Stimulated activated naive CD8-positive, alpha-beta T cell treated with anti-CD3 and anti-CD28 coated beads, Interleukin-15, Interleukin-2, amounts not matched to agents 100 ng/mL and 50 ng/mL, for 24 hours (primary cell): ENCODE data around the gene CCDC88B.

Experiments
- H3K27ac Mint-ChIP-seq: one replicate; pipeline ENCODE4 v1.8.0; 2021; ENCODE audit warnings: mild to moderate bottlenecking, mixed read lengths
- H3K27me3 Mint-ChIP-seq: one replicate; pipeline ENCODE4 v1.8.0; 2021; ENCODE audit warnings: mixed read lengths
- H3K36me3 Mint-ChIP-seq: one replicate; pipeline ENCODE4 v1.8.0; 2021; ENCODE audit warnings: low read depth, mixed read lengths
- H3K4me1 Mint-ChIP-seq: one replicate; pipeline ENCODE4 v1.8.0; 2021; ENCODE audit warnings: low read depth, mixed read lengths
- H3K4me3 Mint-ChIP-seq: one replicate; pipeline ENCODE4 v1.8.0; 2021; ENCODE audit warnings: mild to moderate bottlenecking, mixed read lengths
- H3K9me3 Mint-ChIP-seq: one replicate; pipeline ENCODE4 v1.8.0; 2021; ENCODE audit warnings: mixed read lengths

The CCDC88B gene

GRCh38 chr11:64355078-64355940 lies 15.3 kb downstream of the CCDC88B start:
- Mint-ChIP-seq H3K9me3 (no peaks in the 10 kb centered on the region), H3K27me3 (no peaks in the 10 kb centered on the region), H3K4me3 (no peak overlapping the region), H3K36me3 (peaks cover 5% of the 10 kb centered on the region), H3K4me1 (peaks cover 32% of the 10 kb centered on the region), H3K27ac (no peak overlapping the region)

- Mint-ChIP-seq H3K9me3 (no peaks in the 10 kb centered on the region), H3K4me3 (no peak overlapping the region), H3K27me3 (no peaks in the 10 kb centered on the region), H3K4me1 (peaks cover 36% of the 10 kb centered on the region), H3K27ac (peak overlapping the region; percentile 13), H3K36me3 (peaks cover 5% of the 10 kb centered on the region)
Measured at GRCh38 chr11:64356498-64357411, 16.8 kb downstream of the CCDC88B start.

- Mint-ChIP-seq H3K27ac (peak overlapping the region; percentile 62), H3K9me3 (no peaks in the 10 kb centered on the region), H3K36me3 (peaks cover 12% of the 10 kb centered on the region), H3K4me3 (no peak overlapping the region), H3K27me3 (no peaks in the 10 kb centered on the region), H3K4me1 (peaks cover 36% of the 10 kb centered on the region)
Measured at GRCh38 chr11:64357446-64357845, 17.4 kb downstream of the CCDC88B start.

GRCh38 chr11:64357904-64358535 lies 18.0 kb downstream of the CCDC88B start:
- Mint-ChIP-seq H3K4me1 (peaks cover 36% of the 10 kb centered on the region), H3K36me3 (peaks cover 15% of the 10 kb centered on the region), H3K9me3 (no peaks in the 10 kb centered on the region), H3K27me3 (no peaks in the 10 kb centered on the region), H3K27ac (peak overlapping the region; percentile 62), H3K4me3 (peak overlapping the region; percentile 59)

GRCh38 chr11:64358536-64358906 lies 18.5 kb downstream of the CCDC88B start:
- peaks cover 20% of the 10 kb centered on the region for H3K36me3 Mint-ChIP-seq
- no peaks in the 10 kb centered on the region for H3K27me3 Mint-ChIP-seq
- H3K27ac Mint-ChIP-seq, result no peak overlapping the region
- no peaks in the 10 kb centered on the region for H3K9me3 Mint-ChIP-seq
- peak overlapping the region; percentile 59 for H3K4me3 Mint-ChIP-seq
- peaks cover 36% of the 10 kb centered on the region for H3K4me1 Mint-ChIP-seq

GRCh38 chr11:64358907-64359711 lies 19.1 kb downstream of the CCDC88B start, which contains the start of gene RPS6KA4:
Gene RPS6KA4 (plus strand): TSS chr11:64359162. CDS start chr11:64359236, 74 bp downstream.
- no peaks in the 10 kb centered on the region for H3K27me3 Mint-ChIP-seq
- H3K4me1 Mint-ChIP-seq, result peaks cover 36% of the 10 kb centered on the region
- peaks cover 22% of the 10 kb centered on the region for H3K36me3 Mint-ChIP-seq

GRCh38 chr11:64359712-64360445 lies 19.9 kb downstream of the CCDC88B start:
- H3K4me1 Mint-ChIP-seq, result peaks cover 36% of the 10 kb centered on the region
- H3K27me3 Mint-ChIP-seq, result no peaks in the 10 kb centered on the region
- peak overlapping the region; percentile 91 for H3K4me3 Mint-ChIP-seq
- H3K27ac Mint-ChIP-seq, result peak overlapping the region; percentile 81
- peaks cover 27% of the 10 kb centered on the region for H3K36me3 Mint-ChIP-seq
- H3K9me3 Mint-ChIP-seq, result no peaks in the 10 kb centered on the region

More at GRCh38 chr11:64358907-64359711, 19.1 kb downstream of the CCDC88B start, which contains the start of gene RPS6KA4:
- Mint-ChIP-seq H3K27ac (peak within 1 kb of the TSS; percentile 81), H3K4me3 (peak within 1 kb of the TSS; percentile 91), H3K9me3 (no peaks in the 10 kb centered on the region)

GRCh38 chr11:64360448-64360921 lies 20.5 kb downstream of the CCDC88B start:
- H3K27ac Mint-ChIP-seq, result no peak overlapping the region
- no peaks in the 10 kb centered on the region for H3K9me3 Mint-ChIP-seq
- H3K27me3 Mint-ChIP-seq, result no peaks in the 10 kb centered on the region
- peaks cover 32% of the 10 kb centered on the region for H3K4me1 Mint-ChIP-seq
- peak overlapping the region; percentile 91 for H3K4me3 Mint-ChIP-seq
- H3K36me3 Mint-ChIP-seq, result peaks cover 29% of the 10 kb centered on the region

GRCh38 chr11:64361659-64362058 lies 21.7 kb downstream of the CCDC88B start:
- H3K4me3 Mint-ChIP-seq, result no peak overlapping the region
- peaks cover 27% of the 10 kb centered on the region for H3K4me1 Mint-ChIP-seq
- no peaks in the 10 kb centered on the region for H3K9me3 Mint-ChIP-seq
- no peaks in the 10 kb centered on the region for H3K27me3 Mint-ChIP-seq
- no peak overlapping the region for H3K27ac Mint-ChIP-seq
- peaks cover 36% of the 10 kb centered on the region for H3K36me3 Mint-ChIP-seq

- H3K27me3 Mint-ChIP-seq, result no peaks in the 10 kb centered on the region
- H3K4me1 Mint-ChIP-seq, result peaks cover 25% of the 10 kb centered on the region
- no peak overlapping the region for H3K4me3 Mint-ChIP-seq
- H3K36me3 Mint-ChIP-seq, result peaks cover 38% of the 10 kb centered on the region
- H3K9me3 Mint-ChIP-seq, result no peaks in the 10 kb centered on the region
- H3K27ac Mint-ChIP-seq, result no peak overlapping the region
Measured at GRCh38 chr11:64362339-64362738, 22.3 kb downstream of the CCDC88B start.

- no peak overlapping the region for H3K27ac Mint-ChIP-seq
- H3K9me3 Mint-ChIP-seq, result no peaks in the 10 kb centered on the region
- peaks cover 48% of the 10 kb centered on the region for H3K36me3 Mint-ChIP-seq
- H3K27me3 Mint-ChIP-seq, result no peaks in the 10 kb centered on the region
- H3K4me1 Mint-ChIP-seq, result peaks cover 13% of the 10 kb centered on the region
- no peak overlapping the region for H3K4me3 Mint-ChIP-seq
Measured at GRCh38 chr11:64364435-64364834, 24.4 kb downstream of the CCDC88B start.

- peaks cover 8% of the 10 kb centered on the region for H3K4me1 Mint-ChIP-seq
- H3K4me3 Mint-ChIP-seq, result no peak overlapping the region
- H3K27me3 Mint-ChIP-seq, result no peaks in the 10 kb centered on the region
- H3K36me3 Mint-ChIP-seq, result peaks cover 51% of the 10 kb centered on the region
- H3K9me3 Mint-ChIP-seq, result no peaks in the 10 kb centered on the region
- H3K27ac Mint-ChIP-seq, result no peak overlapping the region
Measured at GRCh38 chr11:64364911-64365310, 24.9 kb downstream of the CCDC88B start.

GRCh38 chr11:64366751-64367150 lies 26.7 kb downstream of the CCDC88B start:
- Mint-ChIP-seq H3K27ac (no peak overlapping the region), H3K36me3 (peaks cover 53% of the 10 kb centered on the region)

More at GRCh38 chr11:64366751-64367150, 26.7 kb downstream of the CCDC88B start:
- Mint-ChIP-seq H3K27me3 (no peaks in the 10 kb centered on the region), H3K4me1 (no peaks in the 10 kb centered on the region), H3K4me3 (no peak overlapping the region), H3K9me3 (no peaks in the 10 kb centered on the region)
